Fibroblast of lung (primary cell): ENCODE results near the gene KIF26A. TPM values are rescaled to one million over a fixed set of nuclear protein-coding genes. Genes with fewer than 3 reads are reported as not detected.

Source experiments
- DNase-seq, 2 donors: peaks; one replicate each; pipeline versions ENCODE4 v3.0.0 to v3.0.0-alpha.2; 2010; ENCODE audit warnings: low read depth in 2 of 2
- H2AFZ ChIP-seq: 2 replicates; pipeline ENCODE4 v1.5.1; 2012; ENCODE audit warnings: low read length, control low read depth, inconsistent platforms
- H3K27ac ChIP-seq: 2 replicates; pipeline ENCODE4 v1.5.1; 2011; ENCODE audit warnings: low read length, control low read depth; ENCODE audit not compliant: insufficient read depth
- H3K27me3 ChIP-seq: 2 replicates; pipeline ENCODE4 v1.5.1; 2011; ENCODE audit warnings: mild to moderate bottlenecking, low read length; ENCODE audit not compliant: control insufficient read depth, insufficient read depth
- H3K36me3 ChIP-seq: 2 replicates; pipeline ENCODE4 v1.5.1; 2011; ENCODE audit warnings: low read length; ENCODE audit not compliant: control insufficient read depth, insufficient read depth
- H3K4me1 ChIP-seq: 2 replicates; pipeline ENCODE4 v1.5.1; 2011; ENCODE audit warnings: low read length; ENCODE audit not compliant: control insufficient read depth, insufficient read depth; ENCODE audit errors: extremely low read depth
- H3K4me2 ChIP-seq: 2 replicates; pipeline ENCODE4 v1.5.1; 2011; ENCODE audit warnings: low read length, control low read depth; ENCODE audit not compliant: insufficient read depth; ENCODE audit errors: extremely low read depth
- H3K4me3 ChIP-seq, 4 experiments: fragments of 200-600 bp in 1 of 4; sonication (generic) in 1 of 4; replicated peaks in 1 of 4; 2 replicates each; pipeline ENCODE4 v1.5.1; 2011 to 2016; ENCODE audit warnings: low read length in 4 of 4, low read depth in 3 of 4, mild to moderate bottlenecking in 3 of 4, control low read depth in 2 of 4, inconsistent platforms in 1 of 4, mixed read lengths in 1 of 4; ENCODE audit not compliant: insufficient read depth in 1 of 4; ENCODE audit errors: control extremely low read depth in 1 of 4
- H3K79me2 ChIP-seq: 2 replicates; pipeline ENCODE4 v1.5.1; 2012; ENCODE audit warnings: mild to moderate bottlenecking, low read length, inconsistent platforms; ENCODE audit not compliant: control insufficient read depth, insufficient read depth
- H3K9ac ChIP-seq: 2 replicates; pipeline ENCODE4 v1.5.1; 2011; ENCODE audit warnings: mild to moderate bottlenecking, low read length, control low read depth; ENCODE audit not compliant: insufficient read depth
- H3K9me3 ChIP-seq: 2 replicates; pipeline ENCODE4 v1.5.1; 2012; ENCODE audit warnings: low read depth, low read length; ENCODE audit not compliant: control insufficient read depth, insufficient read depth
- H4K20me1 ChIP-seq: 2 replicates; pipeline ENCODE4 v1.5.1; 2011; ENCODE audit warnings: low read length; ENCODE audit not compliant: control insufficient read depth, insufficient read depth; ENCODE audit errors: extremely low read depth
- EZH2 ChIP-seq: IDR thresholded peaks from 2 replicates; pipeline ENCODE4 v1.5.1; 2012; ENCODE audit warnings: low read length, control low read depth, mild to moderate bottlenecking; ENCODE audit errors: missing control alignments
- polyA plus RNA-seq, 2 donors: library from polyadenylated mRNA; depleted of rRNA in 1 of 2; stranded (reverse) in 1 of 2; unstranded in 1 of 2; fragments of >200 nt; gene quantifications; 2 replicates each; pipeline ENCODE4 v1.2.1, GENCODE V29; 2011 to 2012; ENCODE audit warnings: missing spikeins in 1 of 2
- total RNA-seq: library from RNA; depleted of rRNA; stranded (reverse); fragments of >200 nt; gene quantifications from 2 replicates; pipeline ENCODE4 v1.2.1, GENCODE V29; 2014
- TF ChIP-seq, protein P1 (sequence below), 2 donors: IDR thresholded peaks in 1 of 2; conservative IDR thresholded peaks in 1 of 2; 1 replicate in 1 of 2; 2 replicates in 1 of 2; pipeline ENCODE4 v1.5.1; 2011 to 2012; ENCODE audit warnings: low read length in 2 of 2, control low read depth in 1 of 2, inconsistent platforms in 1 of 2, low read depth in 1 of 2, mild to moderate bottlenecking in 1 of 2

KIF26A gene
- total and polyA plus RNA-seq, 2 donors (not counting 1 experiment from before 2014, with no cell fraction given): 0.01 to 2.0 TPM

DNA sequence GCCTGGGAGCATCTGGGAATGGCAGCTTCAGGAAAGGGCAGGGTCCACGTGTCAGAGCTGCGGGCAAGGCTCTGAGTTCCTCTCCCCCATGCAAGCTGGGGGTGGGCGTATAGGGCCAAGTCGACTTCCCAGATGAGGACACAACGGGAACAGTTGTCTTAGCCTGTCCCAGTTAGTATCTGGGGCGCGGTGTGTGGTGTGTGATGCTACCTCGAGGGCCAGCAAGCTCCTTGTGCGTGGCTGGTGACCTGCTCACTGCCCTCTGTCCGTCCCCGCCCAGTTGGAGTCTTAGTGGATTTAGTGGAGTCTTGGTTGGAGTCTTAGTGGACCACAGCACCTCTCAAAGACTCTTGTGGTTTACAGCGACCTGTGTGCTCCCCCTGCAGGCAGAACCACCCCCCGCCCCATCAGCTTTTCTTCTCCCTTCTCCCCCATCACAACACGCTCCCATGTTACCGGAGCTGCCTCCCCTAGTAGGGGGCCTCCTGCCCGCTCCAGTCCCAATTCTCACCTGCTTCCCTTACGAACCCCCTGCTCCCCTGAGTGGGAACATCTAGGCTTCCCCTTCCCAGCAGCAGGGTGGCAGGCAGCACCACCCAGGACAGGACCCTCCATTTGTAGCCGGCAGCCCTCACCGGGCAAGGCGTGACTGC is 44.2 kb upstream of the KIF26A start:
- H3K79me2 ChIP-seq: no peaks in the 10 kb centered on the region
- no peak overlapping the region for H3K27ac ChIP-seq
- no peak overlapping the region for H3K9ac ChIP-seq
- H4K20me1 ChIP-seq: no peaks in the 10 kb centered on the region
- no peak for TF ChIP-seq EZH2
- TF ChIP-seq, protein P1, sequence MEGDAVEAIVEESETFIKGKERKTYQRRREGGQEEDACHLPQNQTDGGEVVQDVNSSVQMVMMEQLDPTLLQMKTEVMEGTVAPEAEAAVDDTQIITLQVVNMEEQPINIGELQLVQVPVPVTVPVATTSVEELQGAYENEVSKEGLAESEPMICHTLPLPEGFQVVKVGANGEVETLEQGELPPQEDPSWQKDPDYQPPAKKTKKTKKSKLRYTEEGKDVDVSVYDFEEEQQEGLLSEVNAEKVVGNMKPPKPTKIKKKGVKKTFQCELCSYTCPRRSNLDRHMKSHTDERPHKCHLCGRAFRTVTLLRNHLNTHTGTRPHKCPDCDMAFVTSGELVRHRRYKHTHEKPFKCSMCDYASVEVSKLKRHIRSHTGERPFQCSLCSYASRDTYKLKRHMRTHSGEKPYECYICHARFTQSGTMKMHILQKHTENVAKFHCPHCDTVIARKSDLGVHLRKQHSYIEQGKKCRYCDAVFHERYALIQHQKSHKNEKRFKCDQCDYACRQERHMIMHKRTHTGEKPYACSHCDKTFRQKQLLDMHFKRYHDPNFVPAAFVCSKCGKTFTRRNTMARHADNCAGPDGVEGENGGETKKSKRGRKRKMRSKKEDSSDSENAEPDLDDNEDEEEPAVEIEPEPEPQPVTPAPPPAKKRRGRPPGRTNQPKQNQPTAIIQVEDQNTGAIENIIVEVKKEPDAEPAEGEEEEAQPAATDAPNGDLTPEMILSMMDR (conservative IDR thresholded peaks at IDR 0.05 in 1 of 2, IDR thresholded peaks at IDR 0.05 in 1 of 2; ENCODE audit: low read depth in 1 of 2, low read length in 2 of 2): no peak
- H3K4me3 ChIP-seq: no peak overlapping the region
- H3K36me3 ChIP-seq: no peaks in the 10 kb centered on the region
- H3K27me3 ChIP-seq: no peaks in the 10 kb centered on the region
- no peak overlapping the region for H3K4me2 ChIP-seq
- no peaks in the 10 kb centered on the region for H3K9me3 ChIP-seq
- no peak overlapping the region for H2AFZ ChIP-seq
- H3K4me1 ChIP-seq: no peaks in the 10 kb centered on the region
- no peak for DNase-seq

DNA sequence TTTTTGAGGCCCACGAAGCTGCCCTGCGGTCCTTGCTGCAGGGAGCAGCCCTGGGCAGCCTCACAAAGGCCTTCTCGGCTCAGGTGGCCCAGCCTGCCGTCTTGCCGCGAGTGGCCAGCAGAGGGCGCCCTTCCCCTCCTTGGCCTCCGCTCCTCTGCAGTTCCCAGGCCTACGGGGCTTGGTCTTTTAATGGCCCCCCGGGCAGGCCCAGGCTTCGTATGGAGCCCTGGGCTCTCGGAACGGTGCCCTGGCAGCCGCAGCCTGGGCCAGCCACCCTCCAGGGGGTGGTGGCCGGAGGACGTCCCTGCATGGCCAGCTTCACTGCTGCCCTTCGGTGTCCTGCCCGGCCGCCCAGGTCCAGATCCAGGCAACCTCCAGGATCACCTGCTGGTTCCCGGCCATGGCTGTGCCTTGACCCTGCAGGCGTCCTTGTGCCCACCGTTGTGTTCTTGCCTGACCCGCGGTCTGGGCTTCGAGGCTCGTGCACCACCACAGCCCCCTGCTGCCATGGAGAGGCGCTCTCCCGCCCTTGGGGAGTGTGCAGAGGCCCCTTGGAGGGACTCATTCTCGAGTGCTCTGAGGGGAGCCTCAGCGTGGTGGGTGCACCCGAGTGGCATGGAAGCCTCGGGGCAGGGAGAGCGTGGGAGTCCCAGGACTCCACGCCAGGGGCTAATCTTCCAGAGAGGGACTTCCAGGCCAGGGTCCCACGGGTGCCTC is 43.5 kb upstream of the KIF26A start:
- H2AFZ ChIP-seq: no peak overlapping the region
- no peaks in the 10 kb centered on the region for H4K20me1 ChIP-seq
- H3K4me3 ChIP-seq: no peak overlapping the region
- no peaks in the 10 kb centered on the region for H3K4me1 ChIP-seq
- no peak overlapping the region for H3K27ac ChIP-seq
- H3K9me3 ChIP-seq: no peaks in the 10 kb centered on the region
- H3K27me3 ChIP-seq: no peaks in the 10 kb centered on the region
- TF ChIP-seq EZH2: no peak
- TF ChIP-seq, protein P1 (conservative IDR thresholded peaks at IDR 0.05 in 1 of 2, IDR thresholded peaks at IDR 0.05 in 1 of 2; ENCODE audit: low read depth in 1 of 2, low read length in 2 of 2): peak; percentile 48 to 79
- H3K36me3 ChIP-seq: no peaks in the 10 kb centered on the region
- H3K4me2 ChIP-seq: no peak overlapping the region
- DNase-seq: peak; percentile 7 to 25
- no peak overlapping the region for H3K9ac ChIP-seq
- H3K79me2 ChIP-seq: no peaks in the 10 kb centered on the region

DNA sequence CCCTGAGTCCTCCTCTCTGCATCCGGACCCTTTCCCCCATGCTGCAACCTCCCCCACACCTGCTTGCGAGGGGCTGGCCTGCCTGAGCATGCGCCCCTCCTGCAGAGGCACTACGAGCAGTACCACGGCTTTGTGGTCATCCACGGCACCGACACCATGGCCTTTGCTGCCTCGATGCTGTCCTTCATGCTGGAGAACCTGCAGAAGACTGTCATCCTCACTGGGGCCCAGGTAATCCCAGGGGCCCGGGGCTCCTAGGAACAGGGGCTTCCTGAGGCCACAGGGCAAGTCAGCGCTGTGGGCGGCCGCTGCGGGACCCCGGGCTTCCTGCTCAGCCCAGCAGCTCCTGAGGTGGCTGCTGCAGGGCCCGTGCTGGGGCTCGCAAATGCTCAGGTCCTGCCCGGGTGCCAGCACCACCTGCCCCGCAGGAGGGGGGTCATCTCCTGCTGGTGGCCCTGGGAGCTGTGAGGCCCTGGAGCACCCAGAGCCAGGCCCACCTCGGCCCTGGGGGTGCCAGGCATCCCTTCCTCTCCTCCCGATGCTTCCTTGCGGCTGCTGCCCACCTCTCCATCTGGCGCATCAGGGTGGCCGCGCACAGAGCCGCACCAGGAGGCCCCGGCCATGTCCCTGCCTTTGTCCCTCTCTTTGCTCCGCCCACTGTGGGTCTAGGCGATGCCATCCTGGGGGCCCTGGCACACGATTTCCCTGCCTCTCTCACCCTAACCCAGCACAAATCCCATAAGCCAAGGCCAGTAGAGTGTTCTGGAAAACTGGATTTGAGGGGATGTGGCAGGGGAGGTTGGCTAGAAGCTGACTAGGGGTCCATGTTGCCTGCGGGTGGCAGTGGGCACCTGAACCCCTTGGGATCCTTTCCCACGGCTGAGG is 42.7 kb upstream of the KIF26A start:
- Histone ChIP-seq H2AFZ (no peak overlapping the region), H3K27me3 (no peaks in the 10 kb centered on the region), H3K4me2 (no peak overlapping the region), H3K36me3 (no peaks in the 10 kb centered on the region), H3K4me3 (no peak overlapping the region), H4K20me1 (no peaks in the 10 kb centered on the region), H3K9ac (no peak overlapping the region), H3K79me2 (no peaks in the 10 kb centered on the region), H3K9me3 (no peaks in the 10 kb centered on the region), H3K4me1 (no peaks in the 10 kb centered on the region), H3K27ac (no peak overlapping the region)
- TF ChIP-seq, protein P1 (conservative IDR thresholded peaks at IDR 0.05 in 1 of 2, IDR thresholded peaks at IDR 0.05 in 1 of 2; ENCODE audit: low read depth in 1 of 2, low read length in 2 of 2): no peak
- TF ChIP-seq EZH2: no peak
- no peak for DNase-seq
